Glomerular visceral epithelial cell (primary cell): ENCODE results near the gene SYNGAP1.
A peak's percentile ranks its signal among the peaks of the same experiment; 100 is the strongest.

ENCODE experiments used
- DNase-seq: peaks from one replicate; pipeline ENCODE4 v3.0.0-alpha.2; 2016; ENCODE audit errors: extremely low spot score

Gene SYNGAP1

GRCh38 chr6:33421344-33421643, 1.4 kb downstream of the SYNGAP1 start:
- DNase-seq, result no peak

DNA sequence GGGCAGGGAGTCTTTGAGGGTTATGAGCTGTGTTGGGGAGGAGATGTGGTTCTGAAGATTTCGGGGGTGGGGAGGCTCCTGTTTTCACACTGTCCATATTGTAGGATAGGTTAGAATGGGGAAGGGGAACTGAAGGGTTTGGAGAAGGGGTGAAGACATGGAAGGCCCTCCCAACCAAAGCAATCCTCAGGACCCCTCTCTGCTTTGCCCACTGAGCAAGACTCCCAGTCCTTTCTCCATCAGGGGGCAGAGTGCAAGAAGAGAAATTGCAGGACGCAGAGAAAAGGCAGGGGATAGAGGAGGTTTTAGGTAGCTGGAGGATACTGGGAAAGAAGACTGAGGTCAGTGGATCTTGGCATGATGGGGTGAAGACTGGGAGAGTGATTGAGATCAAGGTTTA, 3.9 kb downstream of the SYNGAP1 start:
- no peak for DNase-seq

GRCh38 chr6:33424855-33425667, 5.2 kb downstream of the SYNGAP1 start:
- no peak for DNase-seq

- peak; percentile 90 for DNase-seq
Observed at GRCh38 chr6:33425668-33426577, 6.1 kb downstream of the SYNGAP1 start.

DNA sequence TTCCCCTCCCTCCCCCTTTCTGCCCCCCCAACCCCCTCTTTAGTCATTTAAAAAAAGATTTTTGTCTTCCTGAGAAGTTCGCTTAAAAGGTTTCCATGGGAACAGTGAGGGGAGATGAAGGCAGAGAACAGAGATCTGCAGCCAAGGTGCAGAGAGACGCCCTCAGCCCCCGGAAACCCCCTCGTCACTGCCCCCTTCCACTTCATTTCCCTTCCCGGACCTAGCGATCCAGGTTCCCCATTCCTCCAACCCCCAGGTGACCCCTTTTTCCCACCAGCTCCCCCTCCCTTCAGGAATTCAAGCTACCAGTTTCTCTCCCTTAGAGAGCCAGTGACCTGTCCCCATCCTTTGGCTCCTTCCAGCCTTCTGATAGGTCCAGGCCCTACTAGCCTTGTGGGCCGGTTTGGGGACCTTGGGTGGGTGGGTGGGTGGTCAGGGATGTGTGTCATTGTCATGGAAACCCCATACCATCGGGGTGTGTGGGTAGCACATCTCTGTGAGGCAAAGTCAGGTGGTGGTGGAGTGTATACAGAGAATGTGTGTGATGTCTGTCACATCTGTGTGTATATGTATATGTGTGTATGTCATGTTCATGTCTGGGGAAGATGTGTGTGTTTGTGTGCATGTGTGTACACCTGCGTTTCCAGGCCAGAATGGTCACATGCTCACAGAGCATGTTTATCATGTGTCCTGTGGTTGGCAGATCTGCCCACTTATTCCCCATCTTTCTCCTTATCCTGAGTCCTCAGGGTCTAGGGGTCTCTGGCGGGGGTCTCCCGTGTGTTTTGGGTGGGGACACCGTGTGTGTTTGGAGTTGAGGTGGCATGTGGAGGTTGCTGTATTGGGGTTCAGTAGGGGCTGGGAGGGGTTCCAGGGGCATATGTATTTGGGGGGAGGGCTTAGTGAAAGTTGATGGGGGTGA, 7.0 kb downstream of the SYNGAP1 start:
- DNase-seq, result no peak

- peak; percentile 30 for DNase-seq
Observed at GRCh38 chr6:33427585-33428223, 7.8 kb downstream of the SYNGAP1 start.

DNA sequence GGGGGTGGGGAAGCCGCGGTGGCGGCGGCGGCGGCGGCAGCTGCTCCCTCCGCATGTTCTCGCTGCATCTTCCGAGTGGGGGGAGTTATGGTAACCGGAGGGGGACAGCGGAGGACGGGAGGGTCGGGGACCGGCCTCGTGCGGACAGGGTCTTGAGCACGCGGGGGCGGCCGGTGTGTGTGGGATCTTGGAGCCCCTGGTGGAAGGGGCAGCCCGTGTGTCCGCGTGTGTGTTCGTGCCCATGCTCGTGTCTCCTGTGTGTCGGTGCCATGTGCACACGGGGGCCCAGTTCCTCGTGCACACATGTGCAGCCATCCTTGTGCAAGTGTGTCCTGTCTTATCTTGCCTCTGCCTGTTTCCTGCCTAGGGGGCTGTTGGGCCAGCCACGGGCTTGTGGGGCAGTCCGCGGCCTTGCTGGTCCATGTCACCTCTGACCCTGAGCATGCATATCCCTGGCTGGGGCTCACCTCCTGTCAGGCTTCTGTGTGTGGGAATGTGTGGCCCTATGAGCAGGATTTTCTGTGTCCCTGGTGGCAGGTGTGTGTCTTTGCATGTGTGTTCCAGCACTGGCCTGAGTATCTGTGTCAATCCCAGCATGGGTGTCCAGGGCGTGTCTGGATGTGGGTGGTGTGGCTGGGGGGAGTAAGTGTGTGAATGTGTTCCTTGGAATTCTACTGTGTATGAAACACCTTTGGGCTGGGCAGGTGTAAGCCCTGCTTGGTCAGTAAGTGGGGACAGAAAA, 8.5 kb downstream of the SYNGAP1 start:
- DNase-seq, result peak; percentile 39

DNA sequence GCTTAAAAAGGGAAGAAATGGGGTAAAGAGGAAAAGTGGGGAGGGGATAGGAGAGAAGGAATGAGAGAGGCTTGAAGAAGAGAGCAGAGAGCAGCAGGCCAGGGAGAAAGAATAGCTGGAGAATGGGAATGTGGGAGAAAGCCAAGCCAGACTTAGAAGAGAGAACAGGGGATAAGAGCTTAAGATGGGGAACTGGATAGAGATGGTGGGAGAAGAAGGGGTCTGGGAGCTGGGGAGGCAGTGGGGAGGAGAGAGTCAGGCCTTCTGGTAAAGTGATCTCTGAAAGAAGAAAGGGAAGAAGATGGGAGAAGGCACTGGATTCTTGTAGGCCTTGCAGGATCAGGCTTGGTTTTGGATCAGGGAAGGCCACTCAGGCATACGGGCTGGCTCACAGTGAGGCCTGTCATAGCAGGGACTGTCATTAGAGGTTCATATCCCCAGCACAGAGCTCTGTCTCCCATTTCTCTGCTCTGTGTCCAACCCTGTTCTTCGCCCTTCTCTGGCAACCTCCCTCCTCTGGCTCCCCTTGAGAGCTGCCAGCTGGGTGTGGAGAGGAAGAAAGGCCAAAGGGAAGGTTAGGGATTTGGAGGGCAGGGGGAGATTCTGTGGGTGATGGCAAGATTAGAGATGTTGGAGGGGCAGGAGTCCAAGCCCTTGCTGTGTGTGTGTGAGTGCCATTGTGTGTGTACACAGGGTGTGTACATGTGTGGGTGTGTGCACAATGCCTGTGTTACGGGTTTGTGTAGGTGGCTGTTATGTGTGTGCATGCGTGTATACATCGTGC, 9.3 kb downstream of the SYNGAP1 start:
- no peak for DNase-seq

DNA sequence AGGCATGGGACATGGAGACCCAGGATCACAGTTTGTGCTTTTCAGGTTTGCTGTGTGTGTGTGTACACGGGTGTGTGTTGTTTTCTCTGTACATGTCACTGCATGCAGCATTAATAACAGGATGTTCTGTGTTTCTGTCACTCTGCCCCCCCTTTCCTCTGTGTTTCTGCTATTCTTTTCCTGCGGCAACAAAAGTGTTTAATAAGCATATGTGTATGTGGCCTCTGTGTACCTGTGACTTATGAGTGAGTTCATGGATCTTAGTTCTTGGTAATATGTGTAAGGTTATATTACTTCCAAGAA, 9.8 kb downstream of the SYNGAP1 start:
- no peak for DNase-seq

GRCh38 chr6:33430334-33430733, 10.5 kb downstream of the SYNGAP1 start:
- DNase-seq, result no peak

GRCh38 chr6:33430991-33431879, 11.4 kb downstream of the SYNGAP1 start:
- peak; percentile 55 for DNase-seq

- DNase-seq, result no peak
Observed at GRCh38 chr6:33431880-33432541, 12.1 kb downstream of the SYNGAP1 start.

DNA sequence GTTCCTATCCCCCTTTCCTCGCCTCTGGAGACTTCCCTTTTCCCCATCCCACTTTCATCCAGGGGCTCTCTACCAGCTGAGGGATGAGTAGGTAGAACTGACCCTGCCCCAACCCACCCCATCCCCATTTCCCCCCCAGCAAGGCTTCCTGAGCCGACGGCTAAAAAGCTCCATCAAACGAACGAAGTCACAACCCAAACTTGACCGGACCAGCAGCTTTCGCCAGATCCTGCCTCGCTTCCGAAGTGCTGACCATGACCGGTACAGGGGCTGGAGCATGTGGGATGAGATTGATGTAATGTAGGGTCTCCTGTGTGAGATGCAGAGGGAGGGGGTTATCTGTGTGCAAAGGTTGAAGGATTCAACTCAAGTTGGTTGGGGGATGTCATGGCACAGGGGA, 12.7 kb downstream of the SYNGAP1 start:
- DNase-seq, result no peak

DNA sequence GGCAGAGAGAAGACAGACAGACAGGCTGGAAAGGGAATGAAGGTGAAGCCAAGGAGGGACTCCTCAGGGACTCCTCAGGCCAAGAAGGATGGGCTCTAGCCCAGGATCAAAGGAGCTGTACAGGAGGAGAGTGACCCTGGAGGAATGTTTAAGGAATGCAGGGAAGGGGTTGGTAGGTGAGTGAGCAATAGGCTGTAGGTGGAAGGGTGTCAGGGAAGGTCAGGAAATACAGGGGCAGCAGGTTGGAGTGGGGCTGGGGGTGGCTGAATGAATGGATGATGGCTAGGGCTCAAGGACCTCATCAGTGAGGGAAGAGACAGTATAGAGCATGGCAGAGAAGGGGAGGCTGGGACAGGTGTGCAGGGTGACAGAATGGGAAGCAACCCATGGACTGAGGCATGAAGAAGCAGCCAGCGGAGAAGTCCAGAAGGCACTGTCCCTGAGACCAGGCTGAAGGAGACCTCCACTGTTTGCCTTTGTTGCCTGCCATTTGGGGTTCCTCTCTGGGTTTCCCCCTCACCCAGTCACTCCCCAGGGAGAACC, 13.2 kb downstream of the SYNGAP1 start:
- DNase-seq, result no peak

DNA sequence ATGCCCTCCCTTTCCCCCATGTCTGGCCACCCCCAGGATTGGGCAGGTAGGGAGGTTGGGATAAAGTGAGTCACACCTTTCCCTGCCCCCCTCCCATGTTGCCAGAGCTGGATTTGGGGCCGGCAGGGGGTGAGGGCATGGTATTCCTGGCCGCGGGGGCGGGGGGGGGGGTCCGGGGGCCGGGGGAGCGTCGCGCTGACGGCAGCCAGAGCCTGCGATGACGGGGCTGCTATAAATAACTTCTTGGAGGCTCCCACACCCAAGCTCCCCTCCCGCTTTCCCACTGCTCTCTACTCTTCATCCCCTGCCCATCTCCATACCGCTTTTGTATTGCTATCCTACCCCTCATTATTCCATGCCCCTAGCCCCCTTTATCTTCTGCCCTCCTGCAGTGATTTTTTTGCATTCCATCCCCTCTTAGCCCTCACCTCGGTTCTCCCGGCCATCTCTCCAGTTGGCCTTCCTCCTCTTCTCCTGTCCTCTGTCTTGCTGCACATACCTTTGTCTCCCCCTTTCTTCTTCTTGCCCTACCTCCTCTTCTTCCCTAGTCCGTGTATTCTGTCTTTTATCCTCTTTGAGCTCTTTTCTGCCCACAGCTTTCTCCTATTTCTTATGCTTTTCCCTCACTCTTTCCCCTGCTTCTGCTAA, 13.8 kb downstream of the SYNGAP1 start:
- no peak for DNase-seq

DNA sequence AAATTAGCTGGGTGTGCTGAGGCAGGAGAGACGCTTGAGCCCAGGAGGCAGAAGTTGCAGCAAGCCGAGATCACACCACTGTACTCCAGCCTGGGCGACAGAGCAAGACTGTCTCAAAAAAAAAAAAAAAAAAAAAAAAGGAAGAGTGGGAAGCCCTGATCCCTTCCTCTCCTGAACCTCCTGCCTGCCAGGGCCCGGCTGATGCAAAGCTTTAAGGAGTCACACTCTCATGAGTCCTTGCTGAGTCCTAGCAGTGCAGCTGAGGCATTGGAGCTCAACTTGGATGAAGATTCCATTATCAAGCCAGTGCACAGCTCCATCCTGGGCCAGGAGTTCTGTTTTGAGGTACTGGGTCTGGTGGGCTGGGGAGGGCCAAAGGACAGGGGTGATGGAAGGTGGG, 15.1 kb downstream of the SYNGAP1 start:
- no peak for DNase-seq

GRCh38 chr6:33437666-33438065, 17.8 kb downstream of the SYNGAP1 start:
- no peak for DNase-seq
